Endothelial cell of umbilical vein (primary cell): ENCODE data around the gene DHX35. TPM values are rescaled to one million over a fixed set of nuclear protein-coding genes. Genes with fewer than 3 reads are reported as not detected.

ENCODE experiments used
- BruUV-seq: library from RNA; stranded (reverse); fragments of 400-500 nt; replicated peaks from 2 replicates; lab custom pipeline; 2021; lab: Mats Ljungman, UMichigan
- CTCF ChIA-PET: fragments of 300-600, 350-600 bp; sonication (Branson Sonifier 250); formaldehyde crosslinking; loops from one replicate; lab custom pipeline; 2021; ENCODE audit warnings: antibody characterized with exemption, inconsistent platforms; lab: Charles Lee
- POLR2A ChIA-PET: fragments of 300-600, 350-600 bp; sonication (Branson Sonifier 250); formaldehyde crosslinking; loops from one replicate; lab custom pipeline; 2021; ENCODE audit warnings: antibody characterized with exemption, inconsistent platforms; lab: Charles Lee
- DNase-seq: peaks from one replicate; pipeline ENCODE4 v3.0.0-alpha.2; 2011; ENCODE audit warnings: low read depth, low spot score
- FAIRE-seq: peaks from 2 replicates; lab custom pipeline; 2011; peaks lifted over from hg19 to GRCh38; lab: Jason Lieb, UNC
- H2AFZ ChIP-seq: 2 replicates; pipeline ENCODE4 v1.6.0; 2012; ENCODE audit warnings: low read depth, low read length, control low read depth, inconsistent platforms
- H3K27ac ChIP-seq: 2 replicates; pipeline ENCODE4 v1.5.1; 2011; ENCODE audit warnings: low read depth, mild to moderate bottlenecking, control low read depth, low read length, moderate library complexity; ENCODE audit not compliant: insufficient read depth
- H3K27me3 ChIP-seq, 2 experiments: 2 replicates each; pipeline versions ENCODE4 v1.6.0 to v1.6.1; 2011; ENCODE audit warnings: low read length in 2 of 2, mixed read lengths in 1 of 2; ENCODE audit not compliant: control insufficient read depth in 2 of 2, insufficient read depth in 2 of 2
- H3K36me3 ChIP-seq, 2 experiments: 2 replicates in 1 of 2; 3 replicates in 1 of 2; pipeline ENCODE4 v1.5.1; 2011; ENCODE audit warnings: low read length in 2 of 2, mild to moderate bottlenecking in 1 of 2, moderate library complexity in 1 of 2; ENCODE audit not compliant: control insufficient read depth in 2 of 2, insufficient read depth in 2 of 2; ENCODE audit errors: extremely low read depth in 1 of 2
- H3K4me1 ChIP-seq: 3 replicates; pipeline ENCODE4 v1.5.1; 2011; ENCODE audit warnings: mild to moderate bottlenecking, low read length; ENCODE audit not compliant: control insufficient read depth, insufficient read depth; ENCODE audit errors: extremely low read depth
- H3K4me2 ChIP-seq: 2 replicates; pipeline ENCODE4 v1.6.1; 2011; ENCODE audit warnings: low read length, control low read depth, mixed read lengths; ENCODE audit not compliant: insufficient read depth
- H3K4me3 ChIP-seq, 3 experiments: fragments of 200-600 bp in 1 of 3; sonication (generic), shearing (Covaris generic) in 1 of 3; replicated peaks in 1 of 3; 2 replicates each; pipeline ENCODE4 v1.5.1; 2011 to 2016; ENCODE audit warnings: control low read depth in 3 of 3, low read length in 3 of 3, mild to moderate bottlenecking in 2 of 3, inconsistent platforms in 1 of 3, low read depth in 1 of 3, moderate library complexity in 1 of 3; ENCODE audit not compliant: insufficient read depth in 1 of 3
- H3K79me2 ChIP-seq: 2 replicates; pipeline ENCODE4 v1.6.0; 2012; ENCODE audit warnings: low read length, inconsistent platforms; ENCODE audit not compliant: control insufficient read depth, insufficient read depth
- H3K9ac ChIP-seq: replicated peaks from 2 replicates; pipeline ENCODE3; 2011; ENCODE audit warnings: low read length, control low read depth; ENCODE audit not compliant: insufficient read depth; ENCODE audit errors: extremely low read depth
- H3K9me1 ChIP-seq: replicated peaks from 3 replicates; pipeline ENCODE4 v1.6.0; 2011; ENCODE audit warnings: mild to moderate bottlenecking, low read length; ENCODE audit not compliant: control insufficient read depth, insufficient read depth; ENCODE audit errors: extremely low read depth
- H3K9me3 ChIP-seq: replicated peaks from 2 replicates; pipeline ENCODE4 v1.5.1; 2012; ENCODE audit warnings: low read length, inconsistent platforms; ENCODE audit not compliant: control insufficient read depth, insufficient read depth
- H4K20me1 ChIP-seq: replicated peaks from 2 replicates; pipeline ENCODE3; 2011; ENCODE audit warnings: mild to moderate bottlenecking, low read length; ENCODE audit not compliant: control insufficient read depth, insufficient read depth; ENCODE audit errors: extremely low read depth
- CTCF ChIP-seq, 2 donors: IDR thresholded peaks; 1 replicate in 1 of 2; 2 replicates in 1 of 2; pipeline ENCODE4 v1.5.1; 2011; ENCODE audit warnings: low read length in 2 of 2, mild to moderate bottlenecking in 2 of 2, moderate library complexity in 2 of 2, control low read depth in 1 of 2, inconsistent platforms in 1 of 2, low read depth in 1 of 2; ENCODE audit not compliant: insufficient read depth in 1 of 2; ENCODE audit errors: extremely low read depth in 1 of 2
- EZH2 ChIP-seq: IDR thresholded peaks from 2 replicates; pipeline ENCODE4 v1.6.1; 2012; ENCODE audit warnings: borderline replicate concordance, low read depth, mild to moderate bottlenecking, moderate library complexity, low read length, inconsistent platforms; ENCODE audit not compliant: severe bottlenecking
- FOS ChIP-seq: IDR thresholded peaks from 2 replicates; pipeline ENCODE4 v1.6.1; 2011; ENCODE audit warnings: mild to moderate bottlenecking, low read length, moderate library complexity, borderline replicate concordance; ENCODE audit not compliant: insufficient read depth
- GATA2 ChIP-seq: IDR thresholded peaks from 2 replicates; pipeline ENCODE4 v1.7.0; 2011; ENCODE audit warnings: low read depth, mild to moderate bottlenecking, moderate library complexity, mixed read lengths, low read length; ENCODE audit not compliant: insufficient read length, insufficient read depth
- JUN ChIP-seq: IDR thresholded peaks from 2 replicates; pipeline ENCODE4 v1.6.1; 2011; ENCODE audit warnings: borderline replicate concordance, low read depth; ENCODE audit not compliant: insufficient read length, insufficient read depth
- MAX ChIP-seq: IDR thresholded peaks from 2 replicates; pipeline ENCODE4 v1.6.1; 2011; ENCODE audit not compliant: insufficient read depth, insufficient read length
- MYC ChIP-seq: IDR thresholded peaks from one replicate; pipeline ENCODE4 v1.6.1; 2011; ENCODE audit warnings: mild to moderate bottlenecking, low read depth, low read length
- POLR2A ChIP-seq: IDR thresholded peaks from 2 replicates; pipeline ENCODE4 v1.6.1; 2012; ENCODE audit warnings: low read depth, mild to moderate bottlenecking, control low read depth, low read length
- POLR2AphosphoS5 ChIP-seq: IDR thresholded peaks from 2 replicates; pipeline ENCODE4 v1.6.1; 2012; ENCODE audit warnings: low read depth, mild to moderate bottlenecking, control low read depth, low read length, moderate library complexity; ENCODE audit not compliant: insufficient read depth
- dilution Hi-C: fragments of 300-500 bp; cut with MboI; formaldehyde crosslinking; loops from one replicate; pipeline ENCODE4 v1.15.0; 2019; ENCODE audit warnings: low sequenced_read_pairs; ENCODE audit not compliant: extremely low pct_ligation_motif_present
- intact Hi-C: fragments of 100-400 bp; cut with micrococcal nuclease; formaldehyde crosslinking; loops from one replicate; pipeline ENCODE4 v1.10.0; 2022
- polyA plus RNA-seq, 4 experiments: library from polyadenylated mRNA; depleted of rRNA in 3 of 4; stranded (reverse) in 3 of 4; unstranded in 1 of 4; fragments of >200 nt; gene quantifications; 2 replicates each; pipeline versions ENCODE4 v1.2.1 to v1.2.3, GENCODE V29; 2011 to 2012; ENCODE audit warnings: missing spikeins in 1 of 4
- total RNA-seq: library from RNA; stranded (reverse); gene quantifications from 2 replicates; pipeline ENCODE4 v1.2.3, GENCODE V29; 2021

Gene DHX35
- total and polyA plus RNA-seq, 2 donors (not counting 3 experiments of a cell fraction or from before 2014, with no cell fraction given), result 10.0 to 13.0 TPM

- no peak for DNase-seq
- no TSS peak for BruUV-seq
- POLR2A ChIA-PET, result no interaction called here
Observed at GRCh38 chr20:39038495-39038894, 76.4 kb downstream of the DHX35 start.

More at GRCh38 chr20:39038495-39038894, 76.4 kb downstream of the DHX35 start:
- Histone ChIP-seq H3K9me1 (no peaks in the 10 kb centered on the region), H2AFZ (no peak overlapping the region), H3K79me2 (no peaks in the 10 kb centered on the region), H3K27me3 (no peaks in the 10 kb centered on the region), H3K27ac (no peak overlapping the region), H3K4me1 (no peaks in the 10 kb centered on the region), H4K20me1 (no peaks in the 10 kb centered on the region), H3K4me3 (no peak overlapping the region), H3K9me3 (no peaks in the 10 kb centered on the region), H3K4me2 (no peak overlapping the region), H3K36me3 (peaks cover 2 to 10% of the 10 kb centered on the region in 2 experiments), H3K9ac (no peak overlapping the region)
- intact Hi-C loops (no loop called here), dilution Hi-C loops (no loop called here)
- CTCF ChIA-PET, result interaction anchor here (1.0 to 4.8 kb wide), 2 partner anchors 11 to 112 kb away, joined by 3 to 24 read pairs; partner anchors contain the start of gene FAM83D
- TF ChIP-seq CTCF (IDR thresholded peaks at IDR 0.05; ENCODE audit: extremely low read depth in 1 of 2, insufficient read depth in 1 of 2, low read depth in 1 of 2, low read length in 2 of 2) (no peak), GATA2 (no peak), MYC (no peak), EZH2 (no peak), POLR2AphosphoS5 (no peak), POLR2A (no peak), FOS (no peak), JUN (no peak), MAX (no peak)
- no peak for FAIRE-seq
